ENCODE results near the gene MTUS2. TPM values are rescaled to one million over a fixed set of nuclear protein-coding genes. Genes with fewer than 3 reads are reported as not detected.
A peak's percentile ranks its signal among the peaks of the same experiment; 100 is the strongest.

Gene MTUS2
- total RNA-seq, 1 experiment from 2014 or later: 0.11 TPM

- no TSS peak for BruUV-seq (replicated peaks)
- Histone ChIP-seq H3K4me1 (ENCODE audit: insufficient read depth, low read length, poor library complexity, severe bottlenecking) (peaks cover 5% of the 10 kb centered on the region), H3K27me3 (replicated peaks; ENCODE audit: insufficient read depth, low read depth, low read length, poor library complexity) (peaks cover 45% of the 10 kb centered on the region), H3K9me3 (ENCODE audit: low read depth, low read length, poor library complexity, severe bottlenecking) (no peaks in the 10 kb centered on the region), H3K36me3 (ENCODE audit: insufficient read depth, low read length, poor library complexity, severe bottlenecking) (no peaks in the 10 kb centered on the region), H3K27ac (ENCODE audit: low read depth, low read length, poor library complexity, severe bottlenecking) (no peak overlapping the region), H3K4me3 (ENCODE audit: low read depth, low read length, poor library complexity, severe bottlenecking) (peak overlapping the region; percentile 26)
- DNase-seq (ENCODE audit: low spot score): peak; percentile 70
- intact Hi-C loops (cut with micrococcal nuclease; ENCODE audit: unreplicated experiment): loop anchor here (5.0 kb wide), 1 partner anchor 543 kb away; no protein-coding TSS in a partner anchor
- ChIA-PET POLR2A (ENCODE audit: low non-redundant PET) (no interaction called here), CTCF (interaction anchor here (0.6 to 0.9 kb wide), 3 partner anchors 17 to 167 kb away, joined by 3 to 6 read pairs (median 3); no protein-coding TSS in a partner anchor)
- TF ChIP-seq CTCF (conservative IDR thresholded peaks at IDR 0.05; ENCODE audit: low read depth, low read length): 0 out of 2 replicates have a peak, but pooled peaks have one; percentile 10
- no peak for TF ChIP-seq EZH2 (IDR thresholded peaks at IDR 0.05; ENCODE audit: borderline replicate concordance, low read depth, low read length, poor library complexity, severe bottlenecking)
Measured at GRCh38 chr13:28819735-28820098, 422 bp upstream of the MTUS2 start.

- no peak for DNase-seq (ENCODE audit: low spot score)
- no peak overlapping the region for H3K4me3 ChIP-seq (ENCODE audit: low read depth, low read length, poor library complexity, severe bottlenecking)
- intact Hi-C loops (cut with micrococcal nuclease; ENCODE audit: unreplicated experiment): loop anchor here (5.0 kb wide), 1 partner anchor 540 kb away; no protein-coding TSS in a partner anchor
- H3K27ac ChIP-seq (ENCODE audit: low read depth, low read length, poor library complexity, severe bottlenecking): no peak overlapping the region
- CTCF ChIA-PET: no interaction called here
- H3K9me3 ChIP-seq (ENCODE audit: low read depth, low read length, poor library complexity, severe bottlenecking): no peaks in the 10 kb centered on the region
- BruUV-seq (replicated peaks): no TSS peak
- POLR2A ChIA-PET (ENCODE audit: low non-redundant PET): no interaction called here
- H3K27me3 ChIP-seq (replicated peaks; ENCODE audit: insufficient read depth, low read depth, low read length, poor library complexity): peaks cover 49% of the 10 kb centered on the region
- TF ChIP-seq EZH2 (IDR thresholded peaks at IDR 0.05; ENCODE audit: borderline replicate concordance, low read depth, low read length, poor library complexity, severe bottlenecking) (no peak), CTCF (conservative IDR thresholded peaks at IDR 0.05; ENCODE audit: low read depth, low read length) (no peak)
- H3K4me1 ChIP-seq (ENCODE audit: insufficient read depth, low read length, poor library complexity, severe bottlenecking): peaks cover 5% of the 10 kb centered on the region
- H3K36me3 ChIP-seq (ENCODE audit: insufficient read depth, low read length, poor library complexity, severe bottlenecking): no peaks in the 10 kb centered on the region
Measured at GRCh38 chr13:28822151-28822550, 2.0 kb downstream of the MTUS2 start.

GRCh38 chr13:28822801-28823200 is 2.7 kb downstream of the MTUS2 start:
- ChIA-PET POLR2A (ENCODE audit: low non-redundant PET) (no interaction called here), CTCF (no interaction called here)
- Histone ChIP-seq H3K27ac (ENCODE audit: low read depth, low read length, poor library complexity, severe bottlenecking) (no peak overlapping the region), H3K4me3 (ENCODE audit: low read depth, low read length, poor library complexity, severe bottlenecking) (no peak overlapping the region), H3K27me3 (replicated peaks; ENCODE audit: insufficient read depth, low read depth, low read length, poor library complexity) (peaks cover 49% of the 10 kb centered on the region), H3K9me3 (ENCODE audit: low read depth, low read length, poor library complexity, severe bottlenecking) (no peaks in the 10 kb centered on the region), H3K36me3 (ENCODE audit: insufficient read depth, low read length, poor library complexity, severe bottlenecking) (no peaks in the 10 kb centered on the region), H3K4me1 (ENCODE audit: insufficient read depth, low read length, poor library complexity, severe bottlenecking) (peaks cover 5% of the 10 kb centered on the region)
- DNase-seq (ENCODE audit: low spot score): no peak
- BruUV-seq (replicated peaks): no TSS peak
- intact Hi-C loops (cut with micrococcal nuclease; ENCODE audit: unreplicated experiment): loop anchor here (5.0 kb wide), 1 partner anchor 540 kb away; no protein-coding TSS in a partner anchor
- TF ChIP-seq EZH2 (IDR thresholded peaks at IDR 0.05; ENCODE audit: borderline replicate concordance, low read depth, low read length, poor library complexity, severe bottlenecking): no peak
- TF ChIP-seq CTCF (conservative IDR thresholded peaks at IDR 0.05; ENCODE audit: low read depth, low read length): no peak
